HG03095 (cell line): ENCODE data around the gene HPCAL1.
"Not testable (repeated sequence)": the region's sequence is repeated elsewhere in the genome, so short reads cannot be mapped to it uniquely, and the experiment has no call there.

Experiments
- ATAC-seq: cut with Tn5 transposase; IDR thresholded peaks from one replicate; pipeline ENCODE4 v1.9.1; 2021; ENCODE audit warnings: moderate library complexity; ENCODE audit not compliant: unreplicated experiment

Gene HPCAL1

DNA sequence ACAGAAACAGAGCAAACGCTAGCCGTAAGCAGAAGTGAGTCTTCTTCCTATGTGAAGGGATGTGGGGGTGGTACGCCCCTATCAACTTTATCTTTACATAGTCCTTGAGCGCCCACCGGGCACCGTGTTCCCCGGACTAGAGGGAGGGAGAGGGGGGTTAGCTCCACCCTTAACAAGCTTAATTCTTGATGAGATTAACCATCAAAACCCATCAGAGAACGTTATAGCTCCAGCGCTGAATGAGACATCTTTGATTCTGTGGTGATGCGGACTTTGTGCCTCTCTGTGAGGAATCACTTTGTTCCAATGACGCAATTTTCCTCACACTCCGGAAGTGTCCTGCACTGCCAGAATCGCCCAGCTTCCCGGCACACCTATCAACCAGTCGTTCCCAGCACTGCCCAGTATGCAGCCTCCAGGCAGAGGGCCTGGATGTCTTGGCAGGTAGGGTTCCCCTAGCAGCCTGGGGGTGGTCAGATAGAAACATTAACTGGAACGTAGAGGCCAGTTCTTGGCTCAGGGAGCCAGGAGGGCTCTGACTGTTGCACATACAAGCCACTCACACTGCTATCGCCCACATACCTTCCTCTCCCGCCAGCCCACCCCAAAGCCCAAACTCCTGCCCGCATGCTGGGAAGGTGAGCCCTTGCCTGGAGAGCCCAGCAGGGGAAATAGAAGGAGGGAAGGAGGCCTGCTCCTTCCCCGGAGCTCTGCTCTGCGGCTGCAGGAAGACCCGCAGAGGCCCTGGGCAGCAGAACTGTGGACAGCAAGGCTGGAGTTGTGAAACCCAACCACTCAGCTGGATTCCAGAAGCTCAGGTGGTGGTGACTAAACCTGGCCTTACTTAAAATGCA is 147.4 kb downstream of the HPCAL1 start:
- no peak for ATAC-seq

GRCh38 chr2:10451819-10452218 is 149.1 kb downstream of the HPCAL1 start:
- no peak for ATAC-seq

- no peak for ATAC-seq
Observed at GRCh38 chr2:10452312-10452711, 149.6 kb downstream of the HPCAL1 start.

GRCh38 chr2:10452956-10453904 is 150.5 kb downstream of the HPCAL1 start:
- no peak for ATAC-seq

- ATAC-seq = no peak
Observed at GRCh38 chr2:10453905-10454298, 151.2 kb downstream of the HPCAL1 start.

DNA sequence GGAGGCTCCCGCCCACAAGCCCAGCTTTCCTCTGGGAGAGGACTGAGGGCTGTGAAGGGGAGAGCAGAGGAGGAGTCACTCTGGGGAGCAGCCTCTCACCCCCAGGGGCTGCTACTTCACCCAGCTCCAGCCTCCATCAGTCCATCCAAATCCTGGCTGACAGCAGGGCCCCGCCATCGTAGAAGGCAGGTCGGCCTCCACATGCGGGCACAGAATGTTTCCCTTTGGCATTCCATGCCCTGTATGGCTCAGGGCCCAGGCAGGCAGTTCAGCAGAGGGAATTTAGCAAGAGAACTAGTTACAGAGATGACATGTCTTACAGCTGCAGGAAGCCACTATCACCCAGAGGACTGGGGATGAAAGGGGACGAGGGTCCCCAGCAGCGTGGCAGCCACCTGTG is 151.8 kb downstream of the HPCAL1 start:
- no peak for ATAC-seq

DNA sequence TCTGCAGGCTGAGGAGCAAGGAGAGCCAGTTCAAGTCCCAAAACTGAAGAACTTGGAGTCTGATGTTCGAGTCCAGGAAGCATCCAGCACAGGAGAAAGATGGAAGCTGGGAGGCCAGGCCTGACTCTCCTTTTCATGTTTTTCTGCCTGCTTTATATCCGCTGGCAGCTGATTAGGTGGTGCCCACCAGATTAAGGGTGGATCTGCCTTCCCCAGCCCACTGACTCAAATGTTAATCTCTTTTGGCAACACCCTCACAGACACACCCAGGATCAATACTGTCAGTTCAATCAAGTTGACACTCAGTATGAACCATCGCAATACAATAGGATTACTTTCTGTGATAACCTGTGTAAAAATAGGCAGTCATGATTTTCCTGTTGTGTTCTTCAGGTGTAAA is 154.5 kb downstream of the HPCAL1 start:
- ATAC-seq = not testable (repeated sequence)

DNA sequence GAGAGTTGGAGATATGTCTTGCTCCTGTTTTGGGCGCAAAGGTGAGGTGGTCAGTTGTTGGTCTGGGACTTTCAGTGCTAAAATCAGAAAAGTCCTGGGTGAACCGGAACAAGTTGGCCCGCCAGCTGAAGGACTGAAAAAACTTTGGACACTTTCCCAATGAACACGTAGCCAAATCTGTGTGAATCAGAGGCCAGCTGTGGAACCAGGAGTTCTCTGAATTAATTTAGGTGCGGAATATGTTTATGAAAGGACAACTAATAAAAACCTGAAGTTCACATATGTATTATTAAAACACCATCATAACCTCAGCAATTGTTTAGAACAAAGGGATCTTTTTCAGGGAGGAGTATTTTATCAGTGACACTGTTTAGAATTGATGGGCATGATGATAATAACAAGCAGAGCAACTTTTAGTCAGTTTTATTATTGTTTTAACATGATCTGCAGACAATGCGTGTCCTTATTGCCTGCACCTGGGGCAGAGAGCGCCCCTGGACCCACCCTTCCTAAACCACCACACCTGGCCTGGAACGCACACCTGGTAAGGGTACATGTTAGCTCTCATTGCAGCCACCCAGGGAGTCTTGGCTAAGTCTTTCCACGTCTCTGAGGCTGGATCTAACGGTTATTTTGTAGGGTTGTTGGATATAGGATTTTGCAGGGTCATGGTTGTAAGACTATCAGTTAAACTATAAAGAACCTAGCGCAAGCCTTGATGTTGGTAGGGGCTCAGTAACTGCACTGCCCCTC is 155.3 kb downstream of the HPCAL1 start:
- ATAC-seq = no peak

- no peak for ATAC-seq
Observed at GRCh38 chr2:10460366-10460796, 157.7 kb downstream of the HPCAL1 start.

GRCh38 chr2:10462178-10463083 is 159.7 kb downstream of the HPCAL1 start:
- no peak for ATAC-seq

DNA sequence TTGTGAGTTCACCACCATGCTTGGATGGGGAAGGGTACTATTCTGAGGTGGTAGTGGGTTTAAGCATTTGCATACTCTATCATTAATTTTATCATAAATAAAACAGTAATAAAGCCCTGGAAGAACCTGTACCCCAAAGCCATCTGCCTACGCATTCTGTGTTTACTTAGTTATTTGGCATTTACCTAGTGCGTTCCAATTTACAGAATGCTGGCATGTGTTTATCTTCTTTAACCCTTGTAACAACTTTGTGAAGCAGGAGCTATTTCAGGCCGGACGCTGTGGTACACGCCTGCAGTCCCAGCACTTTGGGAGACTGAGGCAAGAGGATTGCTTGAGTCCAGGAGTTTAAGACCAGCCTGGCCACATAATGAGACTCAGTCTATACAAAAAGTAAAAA is 163.2 kb downstream of the HPCAL1 start:
- ATAC-seq = no peak

- ATAC-seq = no peak
Observed at GRCh38 chr2:10466801-10467200, 164.1 kb downstream of the HPCAL1 start.

DNA sequence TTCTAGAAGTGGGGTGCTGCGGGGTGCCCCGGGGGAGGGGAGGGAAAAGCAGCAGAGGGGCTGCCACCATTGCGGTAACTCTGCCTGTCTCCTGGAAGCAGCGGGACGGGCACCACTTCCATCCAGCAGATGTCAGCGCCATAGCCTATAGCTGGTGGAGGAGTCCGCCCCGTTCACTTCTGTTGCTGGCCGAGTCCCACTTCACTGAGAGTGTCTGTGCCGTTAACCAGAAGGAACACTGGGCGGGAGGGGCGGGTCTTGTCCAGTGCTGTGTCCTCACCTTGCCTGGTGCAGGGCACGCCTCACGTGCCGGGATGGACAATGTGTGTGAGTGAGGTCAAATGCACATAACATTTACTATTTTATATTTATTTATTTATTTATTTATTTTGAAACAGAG is 164.7 kb downstream of the HPCAL1 start:
- ATAC-seq = no peak

- ATAC-seq = no peak
Observed at GRCh38 chr2:10469301-10469700, 166.6 kb downstream of the HPCAL1 start.

DNA sequence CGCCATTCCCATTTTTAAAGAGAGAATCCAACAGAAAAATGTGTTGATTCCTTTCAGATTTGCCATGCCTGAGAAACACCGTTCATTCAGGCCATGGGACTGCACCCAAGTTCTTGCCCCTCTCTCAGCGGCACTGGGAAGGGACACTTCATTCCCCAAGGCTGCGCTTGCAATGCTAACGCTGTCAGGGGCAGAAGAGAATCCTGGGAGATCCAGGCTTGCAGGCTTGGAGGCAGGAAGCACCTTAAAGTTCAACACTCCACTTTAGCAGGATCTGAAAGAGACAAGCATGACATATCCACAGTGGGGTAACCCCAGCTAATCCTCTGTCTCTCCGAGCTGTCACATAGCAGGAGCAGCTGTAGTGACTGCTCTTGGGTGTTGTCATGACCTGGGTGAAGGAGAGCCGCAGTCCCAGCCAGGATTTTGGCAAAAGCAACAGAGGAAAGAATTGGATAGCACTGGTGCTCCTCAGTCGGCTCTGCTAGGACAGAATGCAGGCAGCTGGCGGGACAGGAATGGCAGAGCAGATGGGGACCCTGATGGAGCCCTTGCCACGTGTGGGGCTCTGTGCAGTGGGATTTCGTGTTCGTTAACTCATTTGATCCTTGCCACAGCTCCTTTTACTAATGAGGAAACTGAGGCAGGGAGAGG is 167.4 kb downstream of the HPCAL1 start:
- no peak for ATAC-seq

DNA sequence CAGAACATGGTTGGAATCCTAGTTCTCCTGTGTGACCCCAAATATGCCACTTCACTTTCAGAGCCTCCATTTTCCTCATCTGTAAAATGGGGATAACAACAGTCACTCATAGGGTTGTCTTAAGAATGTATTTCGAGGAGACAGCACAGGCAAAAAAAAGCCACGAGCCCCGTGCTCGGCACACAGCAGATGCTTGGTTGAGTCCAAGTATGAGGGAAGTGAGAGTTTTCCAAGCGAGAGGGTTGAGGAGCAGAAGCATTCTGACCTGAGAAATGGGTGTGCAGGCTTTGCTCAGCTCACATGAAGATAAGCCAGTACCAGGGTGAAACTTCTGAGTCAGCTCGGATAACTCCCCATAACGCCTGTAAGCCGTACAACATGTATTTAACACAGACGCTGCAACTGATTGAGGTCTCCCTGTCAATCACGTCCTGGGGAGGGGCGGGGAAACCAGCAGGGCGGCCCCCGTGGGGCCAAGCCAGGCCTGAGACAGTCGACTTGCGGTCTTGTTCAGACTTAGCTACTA is 168.4 kb downstream of the HPCAL1 start:
- no peak for ATAC-seq

- ATAC-seq = no peak
Observed at GRCh38 chr2:10471955-10472354, 169.3 kb downstream of the HPCAL1 start.

- no peak for ATAC-seq
Observed at GRCh38 chr2:10473121-10473756, 170.5 kb downstream of the HPCAL1 start.

GRCh38 chr2:10475221-10475722 is 172.6 kb downstream of the HPCAL1 start:
- no peak for ATAC-seq
